Suprapubic skin (tissue), 4 donors: ENCODE data around the gene EIF2B1. TPM values are rescaled to one million over a fixed set of nuclear protein-coding genes. Genes with fewer than 3 reads are reported as not detected.
"Not testable (repeated sequence)": the region's sequence is repeated elsewhere in the genome, so short reads cannot be mapped to it uniquely, and the experiment has no call there.

Source experiments
- DNase-seq, 2 donors: peaks; one replicate each; pipeline ENCODE4 v3.0.0-alpha.2; 2019; ENCODE audit warnings: low spot score in 2 of 2
- H3K27ac ChIP-seq: fragments of 200-600 bp; sonication (generic); one replicate; pipeline ENCODE4 v1.5.1; 2019
- H3K27me3 ChIP-seq: fragments of 200-600 bp; sonication (generic); one replicate; pipeline ENCODE4 v1.5.1; 2019
- H3K36me3 ChIP-seq: fragments of 200-600 bp; sonication (generic); one replicate; pipeline ENCODE4 v1.5.1; 2019
- H3K4me1 ChIP-seq: fragments of 200-600 bp; sonication (generic); one replicate; pipeline ENCODE4 v1.5.1; 2019
- H3K4me3 ChIP-seq: fragments of 200-600 bp; sonication (generic); one replicate; pipeline ENCODE4 v1.5.1; 2019; ENCODE audit warnings: mild to moderate bottlenecking
- H3K9me3 ChIP-seq: fragments of 200-600 bp; sonication (generic); one replicate; pipeline ENCODE4 v1.5.1; 2019
- EP300 ChIP-seq: sonication (generic); formaldehyde crosslinking; IDR thresholded peaks from one replicate; pipeline ENCODE4 v1.6.1; 2017; ENCODE audit warnings: antibody characterized with exemption
- POLR2A ChIP-seq, 2 donors: fragments of 450-650 bp; IDR thresholded peaks; one replicate each; pipeline ENCODE4 v1.6.1; 2017; ENCODE audit warnings: antibody characterized with exemption in 2 of 2, mild to moderate bottlenecking in 2 of 2, moderate library complexity in 2 of 2
- POLR2AphosphoS5 ChIP-seq, 3 donors: sonication (generic); formaldehyde crosslinking; IDR thresholded peaks; one replicate each; pipeline ENCODE4 v1.6.1; 2017; ENCODE audit warnings: antibody characterized with exemption in 3 of 3
- WGBS: methylation state at CpG from one replicate; pipeline ENCODE4 v1.1.5; 2018; 5-methylcytosine and 5-hydroxymethylcytosine counted together
- total RNA-seq, 4 donors: library from RNA; depleted of rRNA; stranded (reverse); fragments of >200 nt; gene quantifications; one replicate each; pipeline ENCODE4 v1.1.0, GENCODE V29; 2016
- TF ChIP-seq, protein P1 (sequence below), 2 donors: fragments of 200-600 bp in 1 of 2; fragments of 450-650 bp in 1 of 2; sonication (generic) in 1 of 2; IDR thresholded peaks; one replicate each; pipeline ENCODE4 v1.5.1; 2016 to 2019; ENCODE audit warnings: antibody characterized with exemption in 2 of 2, mild to moderate bottlenecking in 1 of 2, moderate library complexity in 1 of 2

The EIF2B1 gene
- total RNA-seq, 4 donors from 2014 or later, result 122 to 214 (median 188) TPM

DNA sequence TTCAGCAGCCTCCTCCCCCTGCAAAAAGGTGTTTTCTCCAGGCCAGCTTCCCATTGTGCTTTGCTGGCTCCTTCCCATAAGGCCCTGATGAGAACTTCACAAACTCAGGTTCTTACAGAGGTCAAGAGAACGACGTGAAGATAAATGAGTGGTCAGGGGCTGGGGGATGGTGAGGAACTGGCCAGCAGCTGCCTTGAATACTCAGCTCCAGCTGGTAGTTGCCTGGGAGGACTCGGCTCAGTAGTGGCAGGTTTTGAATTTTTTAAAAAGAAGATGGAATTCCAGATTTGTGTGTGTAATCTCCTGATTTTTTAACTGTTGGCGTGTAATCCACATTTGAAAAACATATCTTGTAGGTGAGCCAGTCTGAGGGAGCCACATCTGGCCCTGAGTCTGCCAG is 25.7 kb downstream of the EIF2B1 start:
- TF ChIP-seq POLR2A (IDR thresholded peaks at IDR 0.05) (no peak), EP300 (no peak), POLR2AphosphoS5 (IDR thresholded peaks at IDR 0.05) (no peak)
- TF ChIP-seq, protein P1, sequence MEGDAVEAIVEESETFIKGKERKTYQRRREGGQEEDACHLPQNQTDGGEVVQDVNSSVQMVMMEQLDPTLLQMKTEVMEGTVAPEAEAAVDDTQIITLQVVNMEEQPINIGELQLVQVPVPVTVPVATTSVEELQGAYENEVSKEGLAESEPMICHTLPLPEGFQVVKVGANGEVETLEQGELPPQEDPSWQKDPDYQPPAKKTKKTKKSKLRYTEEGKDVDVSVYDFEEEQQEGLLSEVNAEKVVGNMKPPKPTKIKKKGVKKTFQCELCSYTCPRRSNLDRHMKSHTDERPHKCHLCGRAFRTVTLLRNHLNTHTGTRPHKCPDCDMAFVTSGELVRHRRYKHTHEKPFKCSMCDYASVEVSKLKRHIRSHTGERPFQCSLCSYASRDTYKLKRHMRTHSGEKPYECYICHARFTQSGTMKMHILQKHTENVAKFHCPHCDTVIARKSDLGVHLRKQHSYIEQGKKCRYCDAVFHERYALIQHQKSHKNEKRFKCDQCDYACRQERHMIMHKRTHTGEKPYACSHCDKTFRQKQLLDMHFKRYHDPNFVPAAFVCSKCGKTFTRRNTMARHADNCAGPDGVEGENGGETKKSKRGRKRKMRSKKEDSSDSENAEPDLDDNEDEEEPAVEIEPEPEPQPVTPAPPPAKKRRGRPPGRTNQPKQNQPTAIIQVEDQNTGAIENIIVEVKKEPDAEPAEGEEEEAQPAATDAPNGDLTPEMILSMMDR (IDR thresholded peaks at IDR 0.05), result no peak
- no peaks in the 10 kb centered on the region for H3K9me3 ChIP-seq
- DNase-seq, result peak in 1 of 2 donors; percentile 16
- WGBS, result 95% methylated on average over 4 of the region's 4 CpGs
- no peaks in the 10 kb centered on the region for H3K27me3 ChIP-seq
- no peak overlapping the region for H3K27ac ChIP-seq
- H3K4me3 ChIP-seq, result no peak overlapping the region
- H3K4me1 ChIP-seq, result peaks cover 16% of the 10 kb centered on the region
- peaks cover 76% of the 10 kb centered on the region for H3K36me3 ChIP-seq

DNA sequence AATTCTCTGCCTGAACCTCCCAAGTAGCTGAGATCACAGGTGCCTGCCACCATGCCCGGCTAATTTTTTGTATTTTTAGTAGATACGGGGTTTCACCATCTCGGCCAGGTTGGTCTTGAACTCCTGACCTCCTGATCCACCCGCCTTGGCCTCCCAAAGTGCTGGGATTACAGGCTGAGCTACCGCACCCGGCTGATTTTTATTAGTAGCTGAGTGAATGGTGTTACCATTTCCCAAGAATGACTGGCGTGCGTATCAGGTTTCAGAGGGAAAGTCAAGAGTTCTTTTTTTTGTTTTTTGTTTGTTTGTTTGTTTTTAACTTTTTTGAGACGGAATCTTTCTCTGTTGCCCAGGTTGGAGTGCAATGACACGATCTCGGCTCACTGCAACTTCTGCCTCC is 30.0 kb downstream of the EIF2B1 start:
- 89% methylated on average over 11 of the region's 11 CpGs for WGBS
- not testable (repeated sequence) for H3K27ac ChIP-seq, H3K27me3 ChIP-seq, H3K9me3 ChIP-seq, DNase-seq
- Histone ChIP-seq H3K4me3 (peak overlapping the region; percentile 95), H3K4me1 (peaks cover 24% of the 10 kb centered on the region), H3K36me3 (peaks cover 41% of the 10 kb centered on the region)

DNA sequence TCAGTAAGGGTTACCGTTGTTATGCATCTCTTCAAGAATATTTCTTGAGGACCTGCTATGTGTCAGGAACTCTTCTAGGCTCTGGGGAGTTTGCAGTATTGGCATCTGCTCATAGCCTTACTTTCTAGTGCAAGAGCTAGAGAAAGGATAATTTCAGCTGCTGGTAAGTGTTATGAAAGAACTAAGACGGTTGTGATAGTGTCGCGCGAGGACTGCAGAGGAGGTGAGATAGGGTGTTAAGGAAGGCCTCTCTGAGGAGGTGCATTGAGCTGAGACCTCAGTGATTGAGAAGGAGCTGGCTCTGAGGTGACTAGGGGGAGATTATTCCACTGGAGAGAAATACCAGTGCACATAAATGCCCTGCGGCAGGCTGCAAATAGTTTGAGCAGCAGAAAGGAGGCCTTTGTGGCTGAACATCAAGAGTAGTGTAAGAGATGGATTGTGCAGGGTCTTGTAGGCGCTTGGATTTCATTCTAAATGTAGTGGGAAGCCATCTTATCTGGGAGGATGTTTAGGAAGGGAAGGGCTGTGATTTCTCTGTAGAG is 30.8 kb downstream of the EIF2B1 start:
- Histone ChIP-seq H3K36me3 (peaks cover 41% of the 10 kb centered on the region), H3K4me3 (peak overlapping the region; percentile 95), H3K4me1 (peaks cover 24% of the 10 kb centered on the region), H3K27ac (peak overlapping the region; percentile 90), H3K9me3 (no peaks in the 10 kb centered on the region), H3K27me3 (no peaks in the 10 kb centered on the region)
- TF ChIP-seq, protein P1 (IDR thresholded peaks at IDR 0.05), result no peak
- TF ChIP-seq POLR2AphosphoS5 (IDR thresholded peaks at IDR 0.05) (no peak), POLR2A (IDR thresholded peaks at IDR 0.05) (no peak), EP300 (no peak)
- WGBS, result 10% methylated on average over 7 of the region's 7 CpGs
- DNase-seq, result peak in 1 of 2 donors; percentile 45

DNA sequence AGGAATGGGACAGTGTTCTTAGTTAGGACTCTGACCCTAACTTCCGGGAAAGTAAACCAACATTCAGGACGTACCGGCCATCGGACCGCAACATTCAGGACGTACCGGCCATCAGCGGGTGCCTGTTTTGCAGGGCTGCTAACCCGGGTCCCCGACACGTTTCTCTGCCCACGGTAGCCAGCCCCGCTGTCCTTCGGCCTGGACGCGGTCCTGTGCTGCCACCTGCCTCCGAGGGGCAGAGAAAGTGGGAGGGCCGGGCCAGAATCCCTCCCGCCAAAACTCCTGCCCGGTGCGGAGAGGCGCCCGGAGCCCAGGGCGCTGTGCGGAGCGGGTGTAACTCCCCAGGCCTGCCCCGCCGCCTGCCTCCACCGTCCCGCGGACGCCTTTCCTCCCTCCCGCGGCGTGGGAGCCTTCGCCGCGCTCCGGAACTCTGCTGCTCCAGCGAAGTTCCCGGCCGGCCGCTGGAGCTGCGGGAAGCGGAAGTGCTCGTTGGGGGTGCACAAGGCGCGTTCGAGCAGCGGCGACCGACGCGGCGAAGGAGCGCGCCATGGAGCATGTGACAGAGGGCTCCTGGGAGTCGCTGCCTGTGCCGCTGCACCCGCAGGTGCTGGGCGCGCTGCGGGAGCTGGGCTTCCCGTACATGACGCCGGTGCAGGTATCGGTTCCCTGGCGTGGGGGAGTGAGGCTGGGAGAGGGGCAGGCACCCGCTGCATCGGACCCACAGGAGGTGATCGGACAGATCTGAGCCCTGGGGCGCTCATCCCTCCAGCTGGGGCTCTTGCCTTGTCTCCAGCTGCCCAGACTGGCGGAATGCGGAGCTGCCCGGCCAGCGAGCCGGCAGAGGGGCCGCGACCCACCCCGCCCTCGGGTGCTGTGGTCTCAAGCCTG is 31.6 kb downstream of the EIF2B1 start, which contains the start of gene DDX55:
Gene DDX55, plus strand, starts transcription at position 498 of the 888 bp plus-strand sequence. Its CDS starts 50 bp downstream, at position 548.
- DNase-seq, result peak; percentile 88 to 90
- Histone ChIP-seq H3K4me3 (peak within 1 kb of the TSS; percentile 95), H3K4me1 (peaks cover 24% of the 10 kb centered on the region), H3K27ac (peak within 1 kb of the TSS; percentile 90), H3K9me3 (no peaks in the 10 kb centered on the region), H3K27me3 (no peaks in the 10 kb centered on the region), H3K36me3 (peaks cover 41% of the 10 kb centered on the region)
- WGBS, result 0% methylated on average over 14 of the region's 81 CpGs
- peak in 2 of 3 donors; percentile 58 to 98 for TF ChIP-seq POLR2AphosphoS5 (IDR thresholded peaks at IDR 0.05)
- TF ChIP-seq EP300, result no peak
- TF ChIP-seq POLR2A (IDR thresholded peaks at IDR 0.05), result peak; percentile 38 to 48
- TF ChIP-seq, protein P1 (IDR thresholded peaks at IDR 0.05), result peak in 1 of 2 donors; percentile 44

DNA sequence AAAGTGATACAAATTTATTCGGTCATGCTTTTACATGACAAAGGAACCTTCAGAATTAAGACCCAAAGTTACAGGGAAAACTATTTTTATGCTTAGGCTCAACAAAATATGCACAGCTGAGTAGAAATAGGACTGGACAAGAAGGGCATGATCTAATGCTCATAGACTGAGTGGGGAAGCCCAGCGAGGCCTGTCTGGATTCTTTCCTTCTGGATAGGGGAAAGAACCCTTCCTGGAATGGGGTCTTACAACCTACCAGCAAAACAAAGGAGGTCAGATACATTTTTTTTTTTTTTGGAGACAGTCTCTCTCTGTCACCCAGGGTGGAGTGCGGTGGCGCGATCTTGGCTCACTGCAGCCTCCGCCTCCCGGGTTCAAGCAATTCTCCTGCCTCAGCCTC is 33.8 kb downstream of the EIF2B1 start:
- peaks cover 22% of the 10 kb centered on the region for H3K4me1 ChIP-seq
- no peaks in the 10 kb centered on the region for H3K9me3 ChIP-seq
- peak in 1 of 2 donors; percentile 13 for DNase-seq

More for the DNA sequence above, 33.8 kb downstream of the EIF2B1 start:
- TF ChIP-seq POLR2A (IDR thresholded peaks at IDR 0.05) (no peak), POLR2AphosphoS5 (IDR thresholded peaks at IDR 0.05) (no peak), EP300 (no peak)
- TF ChIP-seq, protein P1 (IDR thresholded peaks at IDR 0.05), result no peak
- no peak overlapping the region for H3K27ac ChIP-seq
- 88% methylated on average over 7 of the region's 7 CpGs for WGBS
- H3K27me3 ChIP-seq, result no peaks in the 10 kb centered on the region
- H3K36me3 ChIP-seq, result peaks cover 39% of the 10 kb centered on the region
- H3K4me3 ChIP-seq, result no peak overlapping the region
